ENCODE measurements around the gene STN1. TPM values are rescaled to one million over a fixed set of nuclear protein-coding genes. Genes with fewer than 3 reads are reported as not detected.

STN1 gene
- total RNA-seq, 1 experiment from 2014 or later, result 35.0 TPM

DNA sequence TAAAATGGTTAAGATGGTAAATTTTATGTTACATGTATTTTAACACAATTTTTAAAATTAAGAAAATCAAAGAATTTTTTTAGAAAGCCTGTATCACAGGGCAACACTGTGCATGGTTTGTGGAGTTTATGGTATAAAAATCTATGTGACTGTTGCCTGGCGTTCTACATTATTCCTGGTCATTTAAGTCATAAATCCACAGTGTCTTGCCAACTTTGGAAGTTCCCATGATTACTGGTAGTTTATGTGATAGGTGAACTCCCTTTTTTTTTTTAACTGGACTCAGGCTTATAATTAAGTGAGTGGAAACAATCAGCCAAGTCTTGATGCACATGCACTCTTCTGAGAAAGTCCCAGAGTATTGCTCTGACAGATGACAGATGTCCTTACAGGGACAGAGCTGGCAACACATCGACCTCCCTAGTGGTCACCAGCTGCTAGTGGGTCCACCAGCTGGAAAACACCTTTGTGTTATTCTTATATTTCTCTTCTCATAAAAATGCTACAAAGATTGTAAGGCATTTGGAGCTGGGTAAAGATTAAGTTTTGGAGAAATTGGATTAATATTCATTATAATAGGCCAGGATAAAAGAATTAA is 8.8 kb upstream of the STN1 start:
- no peaks in the 10 kb centered on the region for H3K36me3 ChIP-seq (ENCODE audit: insufficient read depth, low read length)
- H3K9me3 ChIP-seq (ENCODE audit: low read length), result no peaks in the 10 kb centered on the region
- H3K9me2 ChIP-seq (replicated peaks; ENCODE audit: insufficient read depth, low read length), result no peaks in the 10 kb centered on the region
- no peak overlapping the region for H3K27ac ChIP-seq (ENCODE audit: low read length)
- H3K27me3 ChIP-seq (ENCODE audit: low read length), result no peaks in the 10 kb centered on the region
- no peak overlapping the region for H3K9ac ChIP-seq (ENCODE audit: low read length)
- H3K4me3 ChIP-seq (ENCODE audit: low read length), result no peak overlapping the region
- H3K79me2 ChIP-seq (ENCODE audit: low read length), result no peaks in the 10 kb centered on the region
- H3K4me1 ChIP-seq (ENCODE audit: low read length), result peaks cover 2% of the 10 kb centered on the region
- no peaks in the 10 kb centered on the region for H4K20me1 ChIP-seq (ENCODE audit: insufficient read depth, low read depth, low read length)
- no peak overlapping the region for H2AFZ ChIP-seq (ENCODE audit: low read length)
- DNase-seq, result no peak
- H3K4me2 ChIP-seq (ENCODE audit: low read depth, low read length, poor library complexity, severe bottlenecking), result no peak overlapping the region

DNA sequence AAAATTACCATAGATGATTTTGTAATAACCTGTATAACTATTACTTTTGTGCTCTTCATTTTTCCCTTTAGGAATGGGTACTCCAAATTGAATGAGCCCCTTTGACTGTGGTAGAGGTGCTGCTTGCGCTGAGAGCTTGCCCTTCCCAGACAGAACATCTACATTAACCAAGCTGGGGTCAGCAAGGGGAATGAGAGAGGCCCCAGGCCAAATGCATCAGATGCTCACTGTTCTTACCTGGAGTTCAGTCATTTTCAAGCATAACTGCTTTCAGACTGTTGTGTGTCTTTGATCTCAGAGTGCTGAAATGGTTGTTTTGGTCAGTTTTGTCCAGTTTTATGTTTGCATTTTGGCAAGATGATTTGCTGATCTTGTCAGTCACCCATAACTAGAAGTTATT is 7.6 kb upstream of the STN1 start:
- Histone ChIP-seq H4K20me1 (ENCODE audit: insufficient read depth, low read depth, low read length) (no peaks in the 10 kb centered on the region), H3K79me2 (ENCODE audit: low read length) (no peaks in the 10 kb centered on the region), H3K9me2 (replicated peaks; ENCODE audit: insufficient read depth, low read length) (no peaks in the 10 kb centered on the region), H2AFZ (ENCODE audit: low read length) (no peak overlapping the region), H3K9ac (ENCODE audit: low read length) (no peak overlapping the region), H3K4me3 (ENCODE audit: low read length) (no peak overlapping the region), H3K4me1 (ENCODE audit: low read length) (peaks cover 7% of the 10 kb centered on the region), H3K4me2 (ENCODE audit: low read depth, low read length, poor library complexity, severe bottlenecking) (no peak overlapping the region), H3K27ac (ENCODE audit: low read length) (no peak overlapping the region), H3K9me3 (ENCODE audit: low read length) (no peaks in the 10 kb centered on the region), H3K27me3 (ENCODE audit: low read length) (no peaks in the 10 kb centered on the region), H3K36me3 (ENCODE audit: insufficient read depth, low read length) (no peaks in the 10 kb centered on the region)
- DNase-seq, result no peak

DNA sequence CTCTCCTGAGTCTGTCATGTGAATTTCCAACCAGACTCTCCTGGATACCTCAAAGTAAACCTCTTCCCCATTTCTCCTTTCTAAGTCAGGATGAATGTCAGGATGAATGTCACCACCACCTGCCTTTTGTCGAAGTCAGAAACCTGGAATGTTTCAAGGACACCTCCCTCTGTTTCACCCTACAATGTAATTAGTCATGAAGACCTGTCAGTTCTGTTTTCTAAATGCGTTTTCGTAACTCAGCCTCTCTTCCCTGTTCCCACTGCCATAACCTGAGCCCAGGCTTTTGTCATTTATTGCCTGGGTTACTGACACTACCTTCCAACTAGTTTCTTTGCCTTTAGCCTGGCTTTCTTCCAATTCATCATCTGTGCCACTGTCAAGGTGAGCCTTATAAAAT is 5.5 kb upstream of the STN1 start:
- H3K4me2 ChIP-seq (ENCODE audit: low read depth, low read length, poor library complexity, severe bottlenecking), result no peak overlapping the region

DNA sequence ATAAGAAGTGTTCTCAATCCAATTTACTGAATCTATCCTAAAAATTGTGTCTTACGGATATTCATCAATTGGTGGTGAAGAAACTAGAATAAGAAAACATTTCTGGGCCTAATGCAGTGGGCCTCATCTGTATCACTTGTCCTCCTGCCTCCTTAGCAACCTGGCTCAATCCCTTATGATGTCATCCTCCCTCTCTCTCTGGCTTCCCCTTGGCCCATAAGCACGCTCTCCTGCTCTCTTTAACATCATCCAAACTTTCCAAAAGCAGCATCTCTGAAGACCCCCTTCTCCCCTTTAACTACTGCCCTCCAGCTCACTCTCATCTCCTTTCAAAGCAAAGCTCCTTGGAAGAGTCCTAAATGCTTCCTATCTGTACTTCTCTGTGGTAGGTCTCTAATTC is 4.7 kb upstream of the STN1 start:
- no peaks in the 10 kb centered on the region for H3K36me3 ChIP-seq (ENCODE audit: insufficient read depth, low read length)
- no peaks in the 10 kb centered on the region for H3K9me3 ChIP-seq (ENCODE audit: low read length)
- no peak overlapping the region for H3K4me2 ChIP-seq (ENCODE audit: low read depth, low read length, poor library complexity, severe bottlenecking)
- peaks cover 2% of the 10 kb centered on the region for H3K79me2 ChIP-seq (ENCODE audit: low read length)
- no peak overlapping the region for H3K4me3 ChIP-seq (ENCODE audit: low read length)
- no peak overlapping the region for H2AFZ ChIP-seq (ENCODE audit: low read length)
- H3K27ac ChIP-seq (ENCODE audit: low read length), result no peak overlapping the region
- no peaks in the 10 kb centered on the region for H3K9me2 ChIP-seq (replicated peaks; ENCODE audit: insufficient read depth, low read length)
- H3K27me3 ChIP-seq (ENCODE audit: low read length), result no peaks in the 10 kb centered on the region
- DNase-seq, result no peak
- H4K20me1 ChIP-seq (ENCODE audit: insufficient read depth, low read depth, low read length), result no peaks in the 10 kb centered on the region
- H3K9ac ChIP-seq (ENCODE audit: low read length), result no peak overlapping the region
- H3K4me1 ChIP-seq (ENCODE audit: low read length), result peaks cover 14% of the 10 kb centered on the region

More for the DNA sequence above, 5.5 kb upstream of the STN1 start:
- H3K4me3 ChIP-seq (ENCODE audit: low read length), result no peak overlapping the region
- no peaks in the 10 kb centered on the region for H4K20me1 ChIP-seq (ENCODE audit: insufficient read depth, low read depth, low read length)
- peaks cover 12% of the 10 kb centered on the region for H3K4me1 ChIP-seq (ENCODE audit: low read length)
- H3K27me3 ChIP-seq (ENCODE audit: low read length), result no peaks in the 10 kb centered on the region
- no peaks in the 10 kb centered on the region for H3K9me3 ChIP-seq (ENCODE audit: low read length)
- no peak overlapping the region for H2AFZ ChIP-seq (ENCODE audit: low read length)
- H3K79me2 ChIP-seq (ENCODE audit: low read length), result no peaks in the 10 kb centered on the region
- no peak overlapping the region for H3K9ac ChIP-seq (ENCODE audit: low read length)
- DNase-seq, result no peak
- H3K27ac ChIP-seq (ENCODE audit: low read length), result no peak overlapping the region
- no peaks in the 10 kb centered on the region for H3K36me3 ChIP-seq (ENCODE audit: insufficient read depth, low read length)
- no peaks in the 10 kb centered on the region for H3K9me2 ChIP-seq (replicated peaks; ENCODE audit: insufficient read depth, low read length)

DNA sequence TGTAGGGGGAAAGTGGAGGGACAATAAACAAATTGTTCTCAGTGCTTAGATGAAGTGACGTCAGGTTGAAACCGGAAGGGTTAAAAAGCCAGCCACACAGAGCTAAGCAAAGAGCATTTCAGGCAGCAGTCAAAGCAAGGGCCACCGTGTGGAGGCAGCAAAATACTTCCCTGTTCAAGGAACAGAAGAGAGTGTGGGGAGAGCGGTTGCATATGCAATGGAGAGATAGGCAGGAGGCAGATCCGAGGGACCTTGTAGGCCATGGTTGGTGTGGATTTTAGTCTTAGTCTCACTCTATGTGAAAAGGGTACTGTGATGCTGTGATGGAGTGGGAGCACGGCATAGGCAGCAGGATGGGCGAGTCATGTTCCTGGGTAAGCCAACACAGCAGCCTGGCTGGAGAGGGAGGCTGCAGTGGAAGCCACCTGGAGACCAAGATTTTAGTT is 3.8 kb upstream of the STN1 start:
- Histone ChIP-seq H3K9ac (ENCODE audit: low read length) (no peak overlapping the region; the same call in 1 of the 2 replicates), H2AFZ (ENCODE audit: low read length) (peak overlapping the region; percentile 34; the same call in 1 of the 2 replicates)

DNA sequence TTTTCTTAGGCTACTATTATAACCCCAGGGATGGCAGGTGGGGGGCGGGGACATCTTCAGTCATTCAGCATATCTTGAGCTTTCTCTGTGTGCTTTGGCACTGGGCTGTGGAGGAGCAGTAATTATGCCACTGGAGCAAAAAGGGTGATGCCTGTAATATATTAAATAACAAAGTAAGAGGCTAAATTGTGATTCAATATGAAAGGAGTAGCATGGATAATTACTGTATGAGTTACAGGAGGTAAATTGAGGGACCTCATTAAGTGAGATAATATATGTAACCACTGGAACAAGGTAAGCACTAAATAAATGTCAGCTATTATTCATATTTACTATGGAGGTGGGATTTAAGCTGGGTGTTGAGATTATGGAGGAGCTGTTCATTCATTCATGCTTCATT is 3.3 kb upstream of the STN1 start:
- Histone ChIP-seq H3K27me3 (ENCODE audit: low read length) (no peaks in the 10 kb centered on the region), H4K20me1 (ENCODE audit: insufficient read depth, low read depth, low read length) (no peaks in the 10 kb centered on the region), H3K9ac (ENCODE audit: low read length) (no peak overlapping the region), H3K4me1 (ENCODE audit: low read length) (peaks cover 25% of the 10 kb centered on the region), H3K4me3 (ENCODE audit: low read length) (no peak overlapping the region), H3K79me2 (ENCODE audit: low read length) (peaks cover 16% of the 10 kb centered on the region), H2AFZ (ENCODE audit: low read length) (peak overlapping the region; percentile 34; the same call in 1 of the 2 replicates), H3K27ac (ENCODE audit: low read length) (no peak overlapping the region), H3K4me2 (ENCODE audit: low read depth, low read length, poor library complexity, severe bottlenecking) (no peak overlapping the region), H3K9me3 (ENCODE audit: low read length) (no peaks in the 10 kb centered on the region), H3K9me2 (replicated peaks; ENCODE audit: insufficient read depth, low read length) (no peaks in the 10 kb centered on the region), H3K36me3 (ENCODE audit: insufficient read depth, low read length) (peaks cover under 1% of the 10 kb centered on the region)
- no peak for DNase-seq

More for the DNA sequence above, 3.8 kb upstream of the STN1 start:
- H3K4me1 ChIP-seq (ENCODE audit: low read length), result peaks cover 20% of the 10 kb centered on the region
- H3K27ac ChIP-seq (ENCODE audit: low read length), result no peak overlapping the region
- no peaks in the 10 kb centered on the region for H3K9me3 ChIP-seq (ENCODE audit: low read length)
- H3K27me3 ChIP-seq (ENCODE audit: low read length), result no peaks in the 10 kb centered on the region
- no peak overlapping the region for H3K4me2 ChIP-seq (ENCODE audit: low read depth, low read length, poor library complexity, severe bottlenecking)
- H3K9me2 ChIP-seq (replicated peaks; ENCODE audit: insufficient read depth, low read length), result no peaks in the 10 kb centered on the region
- peaks cover 11% of the 10 kb centered on the region for H3K79me2 ChIP-seq (ENCODE audit: low read length)
- H3K4me3 ChIP-seq (ENCODE audit: low read length), result no peak overlapping the region
- peak; percentile 69 for DNase-seq
- no peaks in the 10 kb centered on the region for H4K20me1 ChIP-seq (ENCODE audit: insufficient read depth, low read depth, low read length)
- no peaks in the 10 kb centered on the region for H3K36me3 ChIP-seq (ENCODE audit: insufficient read depth, low read length)

DNA sequence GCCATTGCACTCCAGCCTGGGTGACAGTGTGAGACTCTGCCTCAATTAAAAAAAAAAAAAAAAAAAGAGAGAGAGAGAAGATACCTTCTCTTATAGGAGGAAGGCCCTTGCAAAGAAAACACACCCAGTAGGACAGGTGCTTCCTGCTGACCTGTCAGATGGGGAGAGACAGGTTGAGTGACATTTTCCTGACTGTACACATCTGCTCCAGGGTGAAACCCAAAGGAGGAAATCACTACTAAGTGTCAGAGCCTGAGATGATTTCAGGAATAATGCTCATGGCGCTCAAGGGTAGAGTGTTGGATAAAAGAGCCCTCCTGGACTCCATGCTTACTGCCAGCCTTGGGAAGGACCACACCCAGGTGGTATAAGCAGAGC is 1.7 kb upstream of the STN1 start:
- Histone ChIP-seq H3K27me3 (ENCODE audit: low read length) (no peaks in the 10 kb centered on the region), H3K79me2 (ENCODE audit: low read length) (peaks cover 32% of the 10 kb centered on the region), H3K36me3 (ENCODE audit: insufficient read depth, low read length) (peaks cover 12% of the 10 kb centered on the region), H3K4me2 (ENCODE audit: low read depth, low read length, poor library complexity, severe bottlenecking) (no peak overlapping the region), H3K9ac (ENCODE audit: low read length) (no peak overlapping the region), H3K4me3 (ENCODE audit: low read length) (no peak overlapping the region), H2AFZ (ENCODE audit: low read length) (0 out of 2 replicates have a peak overlapping the region, but pooled peaks have one; percentile 1), H4K20me1 (ENCODE audit: insufficient read depth, low read depth, low read length) (no peaks in the 10 kb centered on the region), H3K4me1 (ENCODE audit: low read length) (peaks cover 26% of the 10 kb centered on the region), H3K9me2 (replicated peaks; ENCODE audit: insufficient read depth, low read length) (no peaks in the 10 kb centered on the region), H3K27ac (ENCODE audit: low read length) (no peak overlapping the region), H3K9me3 (ENCODE audit: low read length) (peaks cover 11% of the 10 kb centered on the region; the same call in 1 of the 2 replicates)
- DNase-seq, result no peak

DNA sequence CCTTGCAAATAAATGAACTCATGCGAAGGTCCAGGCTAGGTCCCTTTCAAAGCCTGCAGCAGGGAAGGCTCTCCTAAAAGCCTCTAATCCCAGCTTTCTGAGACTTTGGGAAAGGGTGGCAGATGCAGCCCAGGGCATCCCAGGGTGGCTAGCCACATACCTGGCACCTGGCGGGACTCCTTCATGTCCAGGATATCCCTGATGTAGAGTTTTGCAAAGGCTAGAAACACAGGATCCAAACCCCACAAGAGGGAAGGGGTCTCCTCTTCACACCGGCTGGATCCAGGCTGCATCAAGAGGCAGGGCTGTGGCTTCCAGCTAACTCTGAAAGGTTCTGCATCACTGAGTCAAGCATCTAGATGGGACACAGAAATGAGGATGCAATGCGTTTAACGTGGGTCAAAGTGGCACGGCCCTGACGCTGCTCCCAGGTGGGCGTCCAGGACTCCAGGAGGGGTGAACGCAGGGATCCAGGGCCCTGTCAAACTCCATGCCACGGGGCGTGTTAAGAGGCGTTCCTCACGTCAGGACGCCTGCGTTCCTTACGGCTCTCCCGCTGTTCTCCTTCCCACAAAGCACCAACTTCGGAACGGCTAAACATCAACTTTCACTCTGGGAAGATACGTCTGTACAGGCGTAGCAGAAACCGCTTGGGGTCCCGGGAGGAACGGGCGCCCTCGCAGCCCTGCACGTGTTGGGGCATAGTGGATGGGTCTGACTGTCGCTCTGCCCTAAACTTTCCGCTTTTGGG is 507 bp downstream of the STN1 start:
- peaks cover 12% of the 10 kb centered on the region for H3K36me3 ChIP-seq (ENCODE audit: insufficient read depth, low read length)
- peak overlapping the region; percentile 54; the same call in 1 of the 2 replicates for H2AFZ ChIP-seq (ENCODE audit: low read length)
- H3K27ac ChIP-seq (ENCODE audit: low read length), result peak overlapping the region; percentile 46; the same call in 1 of the 2 replicates
- no peaks in the 10 kb centered on the region for H3K9me2 ChIP-seq (replicated peaks; ENCODE audit: insufficient read depth, low read length)
- H3K4me2 ChIP-seq (ENCODE audit: low read depth, low read length, poor library complexity, severe bottlenecking), result peak overlapping the region; percentile 87
- H3K4me1 ChIP-seq (ENCODE audit: low read length), result peaks cover 26% of the 10 kb centered on the region
- H4K20me1 ChIP-seq (ENCODE audit: insufficient read depth, low read depth, low read length), result no peaks in the 10 kb centered on the region
- H3K4me3 ChIP-seq (ENCODE audit: low read length), result peak overlapping the region; percentile 82
- peaks cover 11% of the 10 kb centered on the region; the same call in 1 of the 2 replicates for H3K9me3 ChIP-seq (ENCODE audit: low read length)
- peak; percentile 72 for DNase-seq
- H3K9ac ChIP-seq (ENCODE audit: low read length), result peak overlapping the region; percentile 93
- peaks cover 34% of the 10 kb centered on the region for H3K79me2 ChIP-seq (ENCODE audit: low read length)
- no peaks in the 10 kb centered on the region for H3K27me3 ChIP-seq (ENCODE audit: low read length)

All from Karpas-422 (cell line).